ENCODE data around the gene ADISSP.

The ADISSP gene

DNA sequence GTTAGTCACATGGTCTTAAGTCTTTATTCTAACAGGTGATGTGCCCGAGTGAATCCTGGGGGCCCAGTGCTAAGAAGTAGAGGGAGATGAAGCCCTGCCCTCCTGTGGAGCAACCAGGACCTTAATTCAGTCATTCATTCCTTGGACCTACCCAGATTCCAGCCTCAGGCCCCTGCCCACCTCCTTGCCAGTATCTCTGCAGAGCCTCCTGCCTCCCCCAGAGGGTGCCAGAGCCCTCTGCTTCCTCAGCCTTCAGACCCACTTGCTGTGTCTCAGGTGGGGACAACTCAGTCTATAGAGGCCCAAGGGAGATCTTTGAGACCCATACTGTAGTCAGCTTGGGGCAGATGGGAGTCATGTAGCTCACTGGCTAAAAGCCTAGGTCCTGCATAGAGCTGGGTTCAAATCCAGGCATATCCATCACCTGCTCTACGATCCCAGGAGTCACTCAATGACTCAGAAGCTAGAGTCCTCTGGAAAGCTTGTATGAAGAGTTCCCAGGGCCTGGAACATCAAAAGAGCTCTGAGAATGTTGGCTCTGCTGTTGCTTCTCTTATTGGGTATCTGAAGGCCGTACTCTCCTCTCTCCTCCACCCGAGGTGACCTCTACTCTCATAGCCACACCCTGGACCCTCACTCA is 51.2 kb downstream of the ADISSP start:
- H3K36me3 Mint-ChIP-seq: no peaks in the 10 kb centered on the region
- no peak overlapping the region for H3K27ac Mint-ChIP-seq
- H3K9me3 Mint-ChIP-seq (ENCODE audit: low read depth): no peaks in the 10 kb centered on the region
- no peak overlapping the region for H3K4me3 Mint-ChIP-seq
- no peaks in the 10 kb centered on the region for H3K4me1 Mint-ChIP-seq (ENCODE audit: low read depth)
- H3K27me3 Mint-ChIP-seq: peaks cover 3% of the 10 kb centered on the region

DNA sequence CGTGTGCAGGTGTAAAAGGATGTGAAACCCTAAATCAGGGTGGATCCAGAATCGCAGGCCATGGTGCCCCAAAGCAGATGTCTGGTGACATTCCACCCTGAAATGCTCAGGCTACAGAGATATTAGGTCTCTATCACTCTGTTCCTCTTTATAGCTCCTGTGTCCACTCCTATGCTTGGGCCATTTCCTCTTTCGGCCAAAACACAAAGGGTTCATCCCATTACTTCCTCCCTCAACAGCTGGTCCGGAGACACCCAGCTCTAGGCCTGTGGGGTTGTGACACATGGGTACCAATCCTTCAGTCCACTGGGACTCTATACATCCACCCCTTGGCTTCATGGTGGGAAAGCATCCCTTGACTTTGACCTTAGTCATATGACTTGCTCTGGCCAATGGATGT is 53.5 kb downstream of the ADISSP start:
- H3K9me3 Mint-ChIP-seq (ENCODE audit: low read depth): no peaks in the 10 kb centered on the region
- H3K4me3 Mint-ChIP-seq: no peak overlapping the region
- H3K36me3 Mint-ChIP-seq: no peaks in the 10 kb centered on the region
- no peaks in the 10 kb centered on the region for H3K27me3 Mint-ChIP-seq
- H3K27ac Mint-ChIP-seq: no peak overlapping the region
- no peaks in the 10 kb centered on the region for H3K4me1 Mint-ChIP-seq (ENCODE audit: low read depth)

DNA sequence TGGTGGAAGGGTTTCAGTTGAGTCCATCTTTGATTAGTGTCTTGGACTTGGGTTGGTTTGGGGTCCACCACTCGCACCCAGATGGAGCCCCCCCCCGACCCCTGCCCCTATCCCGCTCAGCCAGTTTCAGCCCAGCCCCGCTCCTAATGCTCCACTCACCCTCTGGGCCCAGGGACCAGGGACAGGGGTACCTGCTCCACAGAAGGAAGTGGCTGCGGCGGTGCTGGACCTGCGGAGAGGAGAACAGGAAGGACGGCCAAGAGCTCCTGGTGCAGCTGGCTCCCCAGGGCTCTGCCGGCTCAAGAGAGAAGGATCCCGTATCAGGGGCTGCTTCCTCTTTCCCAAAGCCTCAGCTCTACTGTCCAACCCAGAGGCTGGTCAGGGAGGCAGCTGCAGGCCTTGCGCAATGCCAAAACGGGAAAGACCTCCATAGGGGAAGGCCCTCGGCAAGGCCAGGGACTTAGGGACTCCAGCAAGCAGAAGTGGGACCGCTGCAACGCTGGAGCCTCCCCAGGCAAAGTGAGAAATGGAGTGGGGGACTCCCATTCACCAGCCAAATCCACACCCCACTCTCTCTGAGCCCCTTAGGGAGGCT is 55.2 kb downstream of the ADISSP start, which contains the start of gene SIGLEC1:
TSS of gene SIGLEC1 (minus strand) at position 322 of the 595 bp plus-strand sequence. CDS start 5,472 bp downstream, outside the sequence.
- no peaks in the 10 kb centered on the region for H3K4me1 Mint-ChIP-seq (ENCODE audit: low read depth)
- H3K27me3 Mint-ChIP-seq: no peaks in the 10 kb centered on the region
- H3K36me3 Mint-ChIP-seq: no peaks in the 10 kb centered on the region
- no peaks in the 10 kb centered on the region for H3K9me3 Mint-ChIP-seq (ENCODE audit: low read depth)
- H3K4me3 Mint-ChIP-seq: no peak within 1 kb of the TSS
- no peak within 1 kb of the TSS for H3K27ac Mint-ChIP-seq

DNA sequence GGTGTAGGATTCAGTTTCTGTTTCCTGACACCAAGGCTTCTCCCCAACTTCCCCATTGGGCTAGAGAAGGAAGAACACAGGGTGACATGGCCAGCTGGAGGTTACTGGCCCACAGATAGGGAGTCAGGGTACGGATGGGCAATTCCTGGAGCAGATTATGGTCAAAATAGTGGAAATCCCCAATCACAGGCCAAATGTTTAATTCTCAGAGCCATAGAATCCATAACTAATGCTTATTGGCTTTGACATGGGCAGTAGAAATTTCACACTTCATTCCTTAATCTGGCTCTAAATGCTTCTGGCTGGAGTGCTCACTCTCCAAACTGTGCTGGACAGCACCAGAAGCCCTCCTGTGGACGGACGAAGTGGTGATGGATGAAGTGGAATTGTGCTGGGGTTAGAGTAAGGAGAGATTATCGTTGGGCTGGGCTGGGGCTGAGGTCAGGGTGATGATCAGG is 56.0 kb downstream of the ADISSP start:
- Mint-ChIP-seq H3K4me3 (no peak overlapping the region), H3K27ac (no peak overlapping the region), H3K9me3 (ENCODE audit: low read depth) (no peaks in the 10 kb centered on the region), H3K4me1 (ENCODE audit: low read depth) (no peaks in the 10 kb centered on the region), H3K36me3 (no peaks in the 10 kb centered on the region), H3K27me3 (no peaks in the 10 kb centered on the region)

DNA sequence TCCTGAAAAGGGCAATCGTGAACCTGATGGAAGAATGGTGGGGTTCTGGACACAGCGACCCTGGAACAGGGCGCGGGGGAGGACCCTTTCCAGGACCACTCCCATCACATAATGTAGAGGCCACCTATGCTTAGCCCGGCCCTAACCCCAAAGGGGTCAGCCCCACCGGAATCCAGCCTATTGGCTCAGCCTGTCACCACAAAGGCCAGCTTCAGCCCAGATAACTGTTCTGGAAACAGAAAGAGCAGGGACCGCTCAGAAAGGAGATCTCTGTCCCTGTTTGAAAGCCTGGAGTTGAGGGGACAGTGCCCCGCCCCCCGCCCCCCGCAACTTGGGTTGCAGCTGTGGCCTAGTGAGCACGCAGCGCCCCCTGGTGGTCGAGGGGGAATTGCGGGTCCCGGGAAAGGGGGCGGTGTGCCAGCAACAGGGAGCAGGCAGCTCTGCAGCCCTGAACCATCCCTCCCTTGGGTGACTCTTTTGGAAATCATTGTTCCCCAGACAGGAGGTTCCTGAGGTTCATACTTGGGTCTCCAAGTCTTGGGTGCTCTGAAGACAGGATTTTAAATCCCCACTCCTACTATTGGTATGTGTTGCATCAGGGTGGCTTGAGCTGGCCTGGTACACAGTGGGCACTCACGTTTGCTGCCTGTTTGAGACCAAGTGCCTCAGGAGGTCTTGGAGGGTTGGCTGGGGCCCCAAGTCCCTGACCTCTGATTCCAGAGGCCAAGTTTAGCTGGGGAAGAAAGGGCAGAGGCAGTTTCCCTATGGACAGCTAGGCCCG is 56.7 kb downstream of the ADISSP start:
- Mint-ChIP-seq H3K4me3 (no peak overlapping the region), H3K9me3 (ENCODE audit: low read depth) (no peaks in the 10 kb centered on the region), H3K4me1 (ENCODE audit: low read depth) (no peaks in the 10 kb centered on the region), H3K27me3 (no peaks in the 10 kb centered on the region), H3K36me3 (no peaks in the 10 kb centered on the region), H3K27ac (no peak overlapping the region)

DNA sequence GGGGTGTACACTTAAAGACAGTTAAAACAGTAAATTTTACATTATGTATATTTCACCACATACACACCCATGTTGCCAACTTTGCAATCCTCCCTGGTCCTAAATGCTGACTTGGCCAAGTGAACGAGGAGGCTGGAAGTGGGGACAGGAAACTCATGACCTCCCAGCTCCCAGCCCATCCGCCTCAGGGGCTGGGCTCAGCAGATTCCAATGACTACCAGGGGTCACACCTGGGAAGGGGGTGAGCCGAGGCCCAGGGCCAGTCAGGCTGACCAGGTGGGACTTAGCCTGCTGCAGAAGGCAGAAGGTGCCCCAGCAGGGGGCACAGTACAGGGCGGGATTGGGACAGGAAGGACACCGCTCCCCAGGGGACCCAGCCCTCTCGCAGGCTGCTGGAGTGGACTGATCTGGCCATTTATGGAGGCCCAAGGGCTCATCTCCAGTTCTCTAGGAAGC is 57.5 kb downstream of the ADISSP start:
- Mint-ChIP-seq H3K4me3 (no peak overlapping the region), H3K4me1 (ENCODE audit: low read depth) (no peaks in the 10 kb centered on the region), H3K27me3 (no peaks in the 10 kb centered on the region), H3K9me3 (ENCODE audit: low read depth) (no peaks in the 10 kb centered on the region), H3K27ac (no peak overlapping the region), H3K36me3 (no peaks in the 10 kb centered on the region)

DNA sequence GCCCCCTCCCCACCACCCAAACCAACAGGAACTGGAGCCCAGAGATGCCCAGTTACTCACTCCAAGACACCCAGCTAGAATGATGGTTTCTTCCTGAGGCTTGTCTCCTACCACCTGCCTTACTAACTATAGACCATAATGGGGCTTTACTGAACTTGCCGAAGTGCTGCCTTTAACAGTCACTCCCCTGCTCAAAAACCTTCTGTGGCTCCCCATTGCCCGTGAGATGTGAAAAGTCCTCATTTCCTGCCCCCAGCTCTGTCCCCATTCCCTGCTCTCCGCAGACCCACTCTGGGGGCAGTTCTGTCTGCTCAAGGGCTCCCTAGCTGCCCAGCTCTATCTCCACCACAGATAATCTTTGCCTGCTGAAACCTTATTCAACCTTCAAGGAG is 60.0 kb downstream of the ADISSP start:
- H3K4me3 Mint-ChIP-seq: no peak overlapping the region
- H3K4me1 Mint-ChIP-seq (ENCODE audit: low read depth): no peaks in the 10 kb centered on the region
- H3K9me3 Mint-ChIP-seq (ENCODE audit: low read depth): no peaks in the 10 kb centered on the region
- H3K27ac Mint-ChIP-seq: no peak overlapping the region
- no peaks in the 10 kb centered on the region for H3K36me3 Mint-ChIP-seq
- H3K27me3 Mint-ChIP-seq: no peaks in the 10 kb centered on the region

DNA sequence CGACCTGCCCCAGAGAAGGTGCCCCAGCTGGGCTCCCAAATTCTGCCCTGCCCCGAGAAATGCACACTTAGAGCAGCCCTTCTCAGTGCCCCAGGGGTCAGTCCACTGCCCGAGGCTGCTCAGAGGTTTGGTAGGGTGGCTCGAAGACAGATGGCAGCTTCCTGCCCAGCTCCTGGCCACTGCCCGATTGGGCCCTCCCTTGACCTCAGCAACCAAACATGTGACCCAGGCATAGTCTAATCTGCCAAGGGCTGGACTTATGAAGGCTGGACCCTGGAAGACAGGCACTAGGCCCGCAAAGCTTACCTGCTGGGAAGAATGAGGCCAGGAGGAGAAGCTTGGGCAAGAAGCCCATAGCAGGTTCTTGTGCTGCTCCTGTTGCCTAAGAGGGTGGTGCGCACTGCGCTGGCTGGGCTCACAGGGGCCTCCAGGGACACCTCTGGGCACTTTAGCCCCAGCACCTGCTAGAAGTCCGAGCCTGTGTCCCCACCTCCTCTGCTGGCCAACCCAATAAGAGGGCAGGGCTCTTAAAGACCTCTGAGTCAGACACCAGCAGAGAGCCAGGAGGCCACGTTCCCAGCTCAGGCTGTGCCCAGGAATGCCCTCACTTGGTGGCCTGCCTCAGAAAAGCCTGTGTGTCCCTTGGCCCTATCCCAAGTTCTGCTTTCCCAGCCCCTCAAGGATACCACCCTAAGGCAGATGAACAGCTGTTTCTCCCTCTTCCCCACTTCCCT is 60.6 kb downstream of the ADISSP start:
- Mint-ChIP-seq H3K27ac (no peak overlapping the region), H3K27me3 (no peaks in the 10 kb centered on the region), H3K36me3 (no peaks in the 10 kb centered on the region), H3K4me1 (ENCODE audit: low read depth) (no peaks in the 10 kb centered on the region), H3K9me3 (ENCODE audit: low read depth) (no peaks in the 10 kb centered on the region), H3K4me3 (no peak overlapping the region)

DNA sequence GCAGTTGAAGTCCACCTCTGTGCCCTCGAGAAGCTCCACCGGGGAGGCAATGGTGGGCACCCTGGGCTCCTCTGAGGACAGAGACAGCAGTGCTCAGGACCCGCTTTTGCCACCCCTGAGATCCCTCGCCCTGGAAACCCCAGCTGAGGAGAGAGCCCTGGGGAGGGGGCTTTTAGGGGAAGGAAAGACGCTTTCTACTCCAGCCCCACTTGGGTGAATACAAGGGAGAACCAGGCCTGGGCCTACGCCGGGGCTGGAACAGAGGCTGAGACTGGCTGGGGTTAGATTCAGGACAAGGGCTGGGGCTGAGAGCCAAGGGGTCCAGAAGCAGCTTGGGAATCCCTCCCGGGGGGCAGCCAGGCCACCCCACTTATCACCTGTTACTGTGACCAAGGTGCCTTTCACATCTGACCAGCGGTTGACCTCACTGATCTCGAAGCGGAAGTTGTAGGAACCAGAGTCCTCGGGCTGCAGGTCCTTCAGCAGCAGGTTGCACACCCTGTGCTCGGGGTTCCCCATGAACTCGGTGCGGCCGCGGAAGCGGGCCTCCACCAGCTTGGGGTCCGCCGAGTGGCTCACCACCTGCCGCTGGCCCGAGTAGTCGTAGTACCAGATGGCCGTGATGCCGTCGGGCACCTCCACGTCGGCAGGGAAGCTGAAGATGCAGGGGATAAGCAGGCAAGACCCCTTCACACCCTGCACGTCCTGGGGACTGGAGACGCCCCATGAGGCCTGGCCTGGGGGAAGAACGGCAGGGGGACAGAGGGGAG is 61.4 kb downstream of the ADISSP start:
- Mint-ChIP-seq H3K9me3 (ENCODE audit: low read depth) (no peaks in the 10 kb centered on the region), H3K27ac (no peak overlapping the region), H3K36me3 (no peaks in the 10 kb centered on the region), H3K4me3 (no peak overlapping the region), H3K27me3 (no peaks in the 10 kb centered on the region), H3K4me1 (ENCODE audit: low read depth) (no peaks in the 10 kb centered on the region)

DNA sequence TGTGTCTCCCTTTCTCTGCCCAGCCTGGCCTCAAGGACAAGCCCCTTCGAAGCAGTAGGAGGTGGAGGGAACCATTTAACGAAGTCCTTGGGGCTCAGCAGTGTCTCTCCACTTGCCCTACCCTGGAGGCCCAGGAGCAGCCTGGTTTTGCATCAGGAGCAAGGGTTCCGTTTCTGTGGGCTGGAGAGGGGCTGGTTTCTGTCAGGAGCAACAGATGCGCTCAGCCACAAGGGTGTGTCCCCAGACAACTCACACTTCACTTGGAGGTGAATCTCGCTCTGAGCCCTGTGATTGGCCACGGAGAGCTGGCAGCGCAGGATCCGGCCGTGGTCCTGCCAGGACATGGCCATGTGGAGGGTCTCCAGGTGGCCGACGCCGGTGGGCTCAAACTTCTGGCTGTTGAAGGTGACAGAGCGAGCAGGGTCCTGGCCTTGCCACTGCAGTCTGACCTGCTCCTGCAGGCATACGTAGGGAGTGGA is 62.0 kb downstream of the ADISSP start:
- no peaks in the 10 kb centered on the region for H3K36me3 Mint-ChIP-seq
- H3K4me1 Mint-ChIP-seq (ENCODE audit: low read depth): no peaks in the 10 kb centered on the region
- no peak overlapping the region for H3K27ac Mint-ChIP-seq
- H3K27me3 Mint-ChIP-seq: no peaks in the 10 kb centered on the region
- no peak overlapping the region for H3K4me3 Mint-ChIP-seq
- no peaks in the 10 kb centered on the region for H3K9me3 Mint-ChIP-seq (ENCODE audit: low read depth)

DNA sequence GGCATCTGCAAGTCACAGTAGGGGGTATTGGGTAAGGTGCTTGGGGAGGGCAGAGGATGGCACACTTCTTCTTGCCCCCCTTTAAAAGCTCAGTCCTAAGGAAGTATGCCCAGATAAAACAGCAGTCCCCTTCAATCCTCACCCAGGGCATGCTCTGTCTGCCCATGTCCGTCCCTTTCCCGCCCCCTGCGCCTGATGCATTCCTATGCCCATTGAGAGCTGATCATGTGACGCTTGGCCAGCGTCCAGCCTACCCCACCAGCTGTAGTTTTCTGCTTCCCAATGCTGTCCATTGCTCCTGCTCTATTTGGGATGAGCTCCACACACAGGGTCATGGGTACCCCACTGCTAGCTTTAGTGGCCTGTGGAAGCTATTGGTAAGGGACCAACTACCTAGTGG is 63.5 kb downstream of the ADISSP start:
- Mint-ChIP-seq H3K4me1 (ENCODE audit: low read depth) (no peaks in the 10 kb centered on the region), H3K4me3 (no peak overlapping the region), H3K27me3 (no peaks in the 10 kb centered on the region), H3K36me3 (no peaks in the 10 kb centered on the region), H3K27ac (no peak overlapping the region), H3K9me3 (ENCODE audit: low read depth) (no peaks in the 10 kb centered on the region)
